HG03025 (cell line): ENCODE measurements around the gene CNOT8.
"Not testable (repeated sequence)": the region's sequence is repeated elsewhere in the genome, so short reads cannot be mapped to it uniquely, and the experiment has no call there.

Source experiments
- ATAC-seq: cut with Tn5 transposase; IDR thresholded peaks from one replicate; pipeline ENCODE4 v1.9.1; 2021; ENCODE audit warnings: mild to moderate bottlenecking, moderate library complexity; ENCODE audit not compliant: unreplicated experiment, low FRiP score

CNOT8 gene

GRCh38 chr5:154905601-154906000 is 47.2 kb downstream of the CNOT8 start:
- not testable (repeated sequence) for ATAC-seq

- ATAC-seq: no peak
Measured at GRCh38 chr5:154916874-154917273, 58.4 kb downstream of the CNOT8 start.

- no peak for ATAC-seq
Measured at GRCh38 chr5:154917757-154918156, 59.3 kb downstream of the CNOT8 start.

- ATAC-seq: no peak
Measured at GRCh38 chr5:154923441-154924430, 65.3 kb downstream of the CNOT8 start.
